Stimulated activated naive CD8-positive, alpha-beta T cell treated with anti-CD3 and anti-CD28 coated beads, Interleukin-15, amount 100 ng/mL, for 72 hours (primary cell): ENCODE measurements around the gene DCLK1.

Source experiments
- ATAC-seq: fragments of 150-1000 bp; cut with Tn5 transposase; 2 replicates; pipeline ENCODE4 v1.10.0; 2021; ENCODE audit warnings: mild to moderate bottlenecking, moderate library complexity
- DNase-seq, 2 donors: peaks; one replicate each; pipeline ENCODE4 v3.0.0; 2021 to 2022
- H3K27ac Mint-ChIP-seq, 2 donors: one replicate each; pipeline ENCODE4 v1.8.0; 2022; ENCODE audit warnings: mild to moderate bottlenecking in 2 of 2, mixed read lengths in 2 of 2, moderate library complexity in 2 of 2
- H3K27me3 Mint-ChIP-seq: one replicate; pipeline ENCODE4 v1.8.0; 2022; ENCODE audit warnings: mixed read lengths
- H3K4me1 Mint-ChIP-seq: one replicate; pipeline ENCODE4 v1.8.0; 2022; ENCODE audit warnings: mild to moderate bottlenecking, mixed read lengths
- H3K4me3 Mint-ChIP-seq, 2 donors: one replicate each; pipeline ENCODE4 v1.8.0; 2022; ENCODE audit warnings: mild to moderate bottlenecking in 2 of 2, mixed read lengths in 2 of 2, moderate library complexity in 1 of 2
- H3K9me3 Mint-ChIP-seq, 2 donors: one replicate each; pipeline ENCODE4 v1.8.0; 2022; ENCODE audit warnings: mixed read lengths in 2 of 2

The DCLK1 gene

GRCh38 chr13:35833608-35834275 lies 297.4 kb downstream of the DCLK1 start:
- H3K9me3 Mint-ChIP-seq, result peaks cover under 1 to 8% of the 10 kb centered on the region in 2 donors
- H3K4me3 Mint-ChIP-seq, result no peak overlapping the region
- ATAC-seq (no peak), DNase-seq (no peak)
- peaks cover 13% of the 10 kb centered on the region for H3K27me3 Mint-ChIP-seq
- no peaks in the 10 kb centered on the region for H3K4me1 Mint-ChIP-seq
- no peak overlapping the region for H3K27ac Mint-ChIP-seq

- no peak for DNase-seq
- no peak overlapping the region for H3K27ac Mint-ChIP-seq
- H3K4me3 Mint-ChIP-seq, result no peak overlapping the region
- ATAC-seq, result no peak
- peaks cover 15% of the 10 kb centered on the region for H3K27me3 Mint-ChIP-seq
- no peaks in the 10 kb centered on the region for H3K4me1 Mint-ChIP-seq
- H3K9me3 Mint-ChIP-seq, result peaks cover 0 to 7% of the 10 kb centered on the region in 2 donors
These were observed 298.2 kb downstream of the DCLK1 start for GRCh38 chr13:35833031-35833430.

- no peak for DNase-seq
- Mint-ChIP-seq H3K4me1 (no peaks in the 10 kb centered on the region), H3K27me3 (peaks cover 15% of the 10 kb centered on the region), H3K4me3 (no peak overlapping the region), H3K27ac (peak overlapping the region in 1 of 2 donors; percentile 27), H3K9me3 (peaks cover 0 to 7% of the 10 kb centered on the region in 2 donors)
- ATAC-seq, result no peak
These were observed 298.6 kb downstream of the DCLK1 start for GRCh38 chr13:35832551-35832950.

- Mint-ChIP-seq H3K27ac (no peak overlapping the region), H3K27me3 (peaks cover 15% of the 10 kb centered on the region)
These were observed 300.2 kb downstream of the DCLK1 start for GRCh38 chr13:35830850-35831450.

GRCh38 chr13:35826626-35827254 lies 304.4 kb downstream of the DCLK1 start:
- ATAC-seq (no peak), DNase-seq (no peak)
- peaks cover 15% of the 10 kb centered on the region for H3K27me3 Mint-ChIP-seq
- H3K4me1 Mint-ChIP-seq, result no peaks in the 10 kb centered on the region
- no peak overlapping the region for H3K4me3 Mint-ChIP-seq
- H3K9me3 Mint-ChIP-seq, result peaks cover 6 to 7% of the 10 kb centered on the region in 2 donors
- H3K27ac Mint-ChIP-seq, result no peak overlapping the region

More at GRCh38 chr13:35830850-35831450, 300.2 kb downstream of the DCLK1 start:
- Mint-ChIP-seq H3K4me3 (no peak overlapping the region), H3K9me3 (peaks cover 0 to 7% of the 10 kb centered on the region in 2 donors), H3K4me1 (no peaks in the 10 kb centered on the region)
- no peak for DNase-seq
- no peak for ATAC-seq

GRCh38 chr13:35824825-35825224 lies 306.4 kb downstream of the DCLK1 start:
- Mint-ChIP-seq H3K27ac (no peak overlapping the region), H3K4me1 (no peaks in the 10 kb centered on the region), H3K27me3 (peaks cover 12% of the 10 kb centered on the region), H3K4me3 (no peak overlapping the region), H3K9me3 (peaks cover 4 to 6% of the 10 kb centered on the region in 2 donors)
- no peak for ATAC-seq
- no peak for DNase-seq

- Mint-ChIP-seq H3K4me3 (no peak overlapping the region), H3K27me3 (peaks cover 8% of the 10 kb centered on the region), H3K9me3 (peaks cover 0 to 6% of the 10 kb centered on the region in 2 donors), H3K4me1 (no peaks in the 10 kb centered on the region), H3K27ac (no peak overlapping the region)
- ATAC-seq (no peak), DNase-seq (no peak)
These were observed 306.8 kb downstream of the DCLK1 start for GRCh38 chr13:35824395-35824794.

GRCh38 chr13:35822666-35823065 lies 308.5 kb downstream of the DCLK1 start:
- Mint-ChIP-seq H3K27ac (no peak overlapping the region), H3K27me3 (no peaks in the 10 kb centered on the region), H3K4me3 (no peak overlapping the region), H3K4me1 (no peaks in the 10 kb centered on the region), H3K9me3 (peaks cover 0 to 6% of the 10 kb centered on the region in 2 donors)
- ATAC-seq, result no peak
- no peak for DNase-seq

GRCh38 chr13:35818633-35819067 lies 312.5 kb downstream of the DCLK1 start:
- H3K4me1 Mint-ChIP-seq, result no peaks in the 10 kb centered on the region
- no peak overlapping the region for H3K4me3 Mint-ChIP-seq

GRCh38 chr13:35817642-35818607 lies 313.3 kb downstream of the DCLK1 start:
- Mint-ChIP-seq H3K27ac (no peak overlapping the region), H3K27me3 (no peaks in the 10 kb centered on the region), H3K9me3 (no peaks in the 10 kb centered on the region), H3K4me3 (no peak overlapping the region), H3K4me1 (no peaks in the 10 kb centered on the region)
- ATAC-seq (no peak), DNase-seq (no peak)

More at GRCh38 chr13:35818633-35819067, 312.5 kb downstream of the DCLK1 start:
- DNase-seq (no peak), ATAC-seq (no peak)
- no peak overlapping the region for H3K27ac Mint-ChIP-seq
- H3K27me3 Mint-ChIP-seq, result no peaks in the 10 kb centered on the region
- H3K9me3 Mint-ChIP-seq, result no peaks in the 10 kb centered on the region

GRCh38 chr13:35814605-35815011 lies 316.6 kb downstream of the DCLK1 start:
- H3K27me3 Mint-ChIP-seq, result no peaks in the 10 kb centered on the region
- no peaks in the 10 kb centered on the region for H3K9me3 Mint-ChIP-seq
- no peak for DNase-seq
- H3K4me1 Mint-ChIP-seq, result no peaks in the 10 kb centered on the region
- H3K27ac Mint-ChIP-seq, result no peak overlapping the region
- no peak overlapping the region for H3K4me3 Mint-ChIP-seq
- no peak for ATAC-seq

- Mint-ChIP-seq H3K27ac (no peak overlapping the region), H3K27me3 (peaks cover 12% of the 10 kb centered on the region), H3K4me3 (no peak overlapping the region), H3K9me3 (no peaks in the 10 kb centered on the region), H3K4me1 (no peaks in the 10 kb centered on the region)
- no peak for DNase-seq
- ATAC-seq, result no peak
These were observed 318.4 kb downstream of the DCLK1 start for GRCh38 chr13:35812736-35813135.

- no peak overlapping the region for H3K4me3 Mint-ChIP-seq
- peaks cover 16% of the 10 kb centered on the region for H3K27me3 Mint-ChIP-seq
- no peaks in the 10 kb centered on the region for H3K4me1 Mint-ChIP-seq
- ATAC-seq (no peak), DNase-seq (no peak)
- H3K9me3 Mint-ChIP-seq, result no peaks in the 10 kb centered on the region
- H3K27ac Mint-ChIP-seq, result no peak overlapping the region
These were observed 320.9 kb downstream of the DCLK1 start for GRCh38 chr13:35810321-35810720.

- no peaks in the 10 kb centered on the region for H3K9me3 Mint-ChIP-seq
- H3K27me3 Mint-ChIP-seq, result peaks cover 16% of the 10 kb centered on the region
These were observed 322.3 kb downstream of the DCLK1 start for GRCh38 chr13:35808846-35809245.

GRCh38 chr13:35804901-35805300 lies 326.3 kb downstream of the DCLK1 start:
- peaks cover 16% of the 10 kb centered on the region for H3K27me3 Mint-ChIP-seq
- ATAC-seq, result no peak
- DNase-seq, result no peak

More at GRCh38 chr13:35808846-35809245, 322.3 kb downstream of the DCLK1 start:
- Mint-ChIP-seq H3K4me1 (no peaks in the 10 kb centered on the region), H3K4me3 (no peak overlapping the region), H3K27ac (no peak overlapping the region)
- no peak for ATAC-seq
- no peak for DNase-seq

More at GRCh38 chr13:35804901-35805300, 326.3 kb downstream of the DCLK1 start:
- Mint-ChIP-seq H3K4me3 (no peak overlapping the region), H3K4me1 (no peaks in the 10 kb centered on the region), H3K27ac (no peak overlapping the region), H3K9me3 (no peaks in the 10 kb centered on the region)
